GM23338 (cell line): Measurements from ENCODE around the gene MSANTD1.

Source experiments
- CTCF ChIP-seq, 2 experiments: fragments of 200-600 bp in 1 of 2; sonication (generic) in 1 of 2; conservative IDR thresholded peaks; 2 replicates each; pipeline versions ENCODE4 v1.5.1 to v1.6.1; 2016 to 2017; ENCODE audit warnings: antibody characterized with exemption in 2 of 2, low read depth in 2 of 2, mild to moderate bottlenecking in 2 of 2, moderate library complexity in 1 of 2
- POLR2AphosphoS5 ChIP-seq: IDR thresholded peaks from 2 replicates; pipeline ENCODE4 v1.6.1; 2016; ENCODE audit warnings: antibody characterized with exemption, low read depth
- ZNF331 ChIP-seq: fragments of 250-450 bp; sonication (Bioruptor Pico); IDR thresholded peaks from 2 replicates; pipeline ENCODE4 v1.5.0; 2020; ENCODE audit warnings: low read depth, mild to moderate bottlenecking, moderate library complexity

DNA sequence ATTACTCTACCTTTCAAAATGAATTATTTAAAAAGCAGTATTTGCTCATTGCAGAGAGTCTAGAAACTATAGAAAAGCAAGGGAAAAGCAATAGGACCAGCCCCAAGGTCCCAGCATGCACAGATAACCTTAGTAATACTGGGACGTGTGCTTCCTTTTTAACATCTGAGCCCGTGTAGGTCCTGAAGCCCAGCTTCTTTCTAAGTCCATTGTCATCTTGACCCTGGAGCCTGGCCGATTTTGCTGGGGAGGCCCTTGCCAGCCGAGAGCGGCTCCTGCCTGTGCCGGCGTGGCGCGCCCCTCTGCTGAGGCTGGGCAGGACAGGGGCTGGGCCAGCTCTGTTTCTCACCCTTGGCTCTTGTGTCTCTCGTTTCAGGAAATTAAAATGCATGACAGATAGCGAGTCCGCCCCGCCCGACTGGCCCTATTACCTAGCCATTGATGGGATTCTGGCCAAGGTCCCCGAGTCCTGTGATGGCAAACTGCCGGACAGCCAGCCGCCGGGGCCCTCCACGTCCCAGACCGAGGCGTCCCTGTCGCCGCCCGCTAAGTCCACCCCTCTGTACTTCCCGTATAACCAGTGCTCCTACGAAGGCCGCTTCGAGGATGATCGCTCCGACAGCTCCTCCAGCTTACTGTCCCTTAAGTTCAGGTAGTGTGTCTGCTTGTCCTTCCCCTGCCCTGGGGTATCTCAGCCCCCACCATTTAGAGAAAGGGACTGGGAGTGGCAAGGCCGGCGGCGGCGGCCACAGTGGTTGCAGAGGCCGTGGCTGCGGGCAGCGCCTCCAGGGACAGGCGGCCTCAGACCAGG is 4.1 kb downstream of the MSANTD1 start:
- TF ChIP-seq CTCF (conservative IDR thresholded peaks at IDR 0.05; ENCODE audit: low read depth in 2 of 2): no peak
- no peak for TF ChIP-seq ZNF331 (CRISPR knock-in tag)
- TF ChIP-seq POLR2AphosphoS5: no peak
